Epithelial cell of proximal tubule (primary cell): ENCODE data around the gene ST6GALNAC3. TPM values are rescaled to one million over a fixed set of nuclear protein-coding genes. Genes with fewer than 3 reads are reported as not detected.

Experiments used
- DNase-seq: peaks from one replicate; pipeline ENCODE4 v3.0.0-alpha.2; 2011; ENCODE audit warnings: low read depth
- H3K4me3 ChIP-seq: 2 replicates; pipeline ENCODE4 v1.5.1; 2011; ENCODE audit warnings: low read depth, mild to moderate bottlenecking, low read length
- total RNA-seq: library from RNA; depleted of rRNA; stranded (reverse); fragments of >200 nt; gene quantifications from 2 replicates; pipeline ENCODE4 v1.2.3, GENCODE V29; 2015
- TF ChIP-seq, protein P1 (sequence below): conservative IDR thresholded peaks from 2 replicates; pipeline ENCODE4 v1.5.1; 2012; ENCODE audit warnings: low read depth, mild to moderate bottlenecking, low read length

Gene ST6GALNAC3
- total RNA-seq, 1 donor from 2014 or later = 0.75 TPM

DNA sequence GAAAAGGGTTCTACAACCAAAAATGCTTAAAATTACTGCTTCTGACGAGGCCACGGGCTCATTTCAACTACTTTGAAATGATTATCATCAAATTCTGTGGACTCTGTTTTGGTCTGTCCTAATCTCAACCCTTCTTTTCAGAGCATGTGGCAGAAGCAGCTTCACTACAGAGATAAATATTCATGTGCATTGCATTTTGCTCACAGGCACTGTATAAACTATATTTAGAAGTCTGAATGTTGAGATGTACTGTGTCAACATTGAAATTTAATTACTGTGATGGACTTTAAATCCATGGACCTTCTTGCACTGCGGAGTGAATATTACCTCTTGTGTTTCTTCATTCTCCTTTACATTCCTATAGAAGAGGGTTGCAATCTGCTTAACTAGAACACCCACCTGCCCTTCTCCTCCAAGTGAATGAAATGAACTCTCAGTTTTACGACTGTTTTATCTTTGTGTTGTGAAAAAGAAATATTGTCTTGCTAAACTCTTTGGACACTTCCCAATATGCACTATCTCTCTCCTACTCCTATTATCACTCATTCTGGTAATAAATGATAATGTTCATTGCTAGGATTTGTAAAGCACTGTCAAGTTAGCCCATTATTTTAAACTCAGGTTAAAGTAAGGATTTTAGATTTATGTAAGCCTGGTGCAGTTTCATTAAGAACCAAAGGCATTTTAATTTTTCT lies 511.6 kb downstream of the ST6GALNAC3 start:
- DNase-seq = no peak
- H3K4me3 ChIP-seq = no peak overlapping the region
- TF ChIP-seq, protein P1, sequence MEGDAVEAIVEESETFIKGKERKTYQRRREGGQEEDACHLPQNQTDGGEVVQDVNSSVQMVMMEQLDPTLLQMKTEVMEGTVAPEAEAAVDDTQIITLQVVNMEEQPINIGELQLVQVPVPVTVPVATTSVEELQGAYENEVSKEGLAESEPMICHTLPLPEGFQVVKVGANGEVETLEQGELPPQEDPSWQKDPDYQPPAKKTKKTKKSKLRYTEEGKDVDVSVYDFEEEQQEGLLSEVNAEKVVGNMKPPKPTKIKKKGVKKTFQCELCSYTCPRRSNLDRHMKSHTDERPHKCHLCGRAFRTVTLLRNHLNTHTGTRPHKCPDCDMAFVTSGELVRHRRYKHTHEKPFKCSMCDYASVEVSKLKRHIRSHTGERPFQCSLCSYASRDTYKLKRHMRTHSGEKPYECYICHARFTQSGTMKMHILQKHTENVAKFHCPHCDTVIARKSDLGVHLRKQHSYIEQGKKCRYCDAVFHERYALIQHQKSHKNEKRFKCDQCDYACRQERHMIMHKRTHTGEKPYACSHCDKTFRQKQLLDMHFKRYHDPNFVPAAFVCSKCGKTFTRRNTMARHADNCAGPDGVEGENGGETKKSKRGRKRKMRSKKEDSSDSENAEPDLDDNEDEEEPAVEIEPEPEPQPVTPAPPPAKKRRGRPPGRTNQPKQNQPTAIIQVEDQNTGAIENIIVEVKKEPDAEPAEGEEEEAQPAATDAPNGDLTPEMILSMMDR = no peak

DNA sequence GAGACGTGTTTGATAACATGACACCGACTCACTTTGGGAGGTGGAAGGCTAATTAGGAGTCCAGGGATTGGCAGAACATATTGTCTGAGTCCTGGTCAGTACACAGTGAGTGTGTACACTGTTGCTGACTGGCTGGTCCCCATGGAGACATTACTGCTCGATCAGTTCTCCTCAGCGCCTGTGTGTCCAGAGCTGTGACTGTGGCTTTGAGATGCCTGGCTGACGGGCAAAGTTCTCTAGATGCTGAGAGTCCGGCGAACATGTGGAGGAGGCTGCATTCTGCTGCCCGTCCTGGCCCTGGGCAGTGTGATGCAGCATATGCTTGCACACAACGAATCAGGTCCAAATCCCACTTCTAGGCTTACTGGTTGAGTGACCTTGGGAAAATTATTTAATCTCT lies 512.7 kb downstream of the ST6GALNAC3 start:
- TF ChIP-seq, protein P1 = no peak

DNA sequence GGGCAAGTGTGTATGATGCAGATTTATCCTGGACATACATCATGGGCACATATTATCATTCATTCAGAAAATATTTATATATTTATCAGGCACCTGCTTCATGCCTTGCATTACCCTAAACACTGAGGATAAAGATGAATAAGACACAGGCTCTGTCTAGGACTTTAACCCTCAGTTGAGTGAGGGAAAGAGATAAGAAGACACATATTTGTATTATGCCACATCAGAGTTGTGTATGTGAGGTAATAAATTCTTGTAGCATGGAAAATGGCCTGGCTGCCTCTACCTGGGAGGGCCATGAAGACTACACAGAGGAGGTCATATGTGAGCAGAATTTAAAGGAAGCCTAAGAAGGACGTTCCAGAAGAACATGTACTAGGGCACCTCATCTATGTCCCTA lies 516.9 kb downstream of the ST6GALNAC3 start:
- DNase-seq = no peak
- TF ChIP-seq, protein P1 = no peak
- no peak overlapping the region for H3K4me3 ChIP-seq

More for the DNA sequence above, 512.7 kb downstream of the ST6GALNAC3 start:
- DNase-seq = no peak
- no peak overlapping the region for H3K4me3 ChIP-seq

DNA sequence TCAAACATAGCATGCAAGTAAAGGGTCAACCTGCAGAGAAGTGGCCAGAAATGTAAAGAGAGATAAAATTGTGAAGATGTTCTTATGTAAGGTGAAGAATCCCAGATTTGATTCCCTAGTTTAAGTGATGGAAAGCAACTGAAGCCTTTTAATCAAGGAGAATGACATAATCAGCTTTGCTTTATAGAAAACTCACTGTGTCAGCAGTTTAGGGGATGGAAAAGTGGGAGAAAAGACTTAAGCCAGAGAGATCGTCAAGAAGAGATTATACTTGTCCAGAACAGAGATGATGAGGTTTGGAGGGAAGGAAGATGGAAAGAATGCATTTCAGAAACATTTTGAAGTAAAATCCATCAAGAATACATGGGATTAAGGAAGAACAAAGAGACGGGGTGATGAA lies 517.4 kb downstream of the ST6GALNAC3 start:
- no peak overlapping the region for H3K4me3 ChIP-seq
- TF ChIP-seq, protein P1 = no peak
- no peak for DNase-seq

DNA sequence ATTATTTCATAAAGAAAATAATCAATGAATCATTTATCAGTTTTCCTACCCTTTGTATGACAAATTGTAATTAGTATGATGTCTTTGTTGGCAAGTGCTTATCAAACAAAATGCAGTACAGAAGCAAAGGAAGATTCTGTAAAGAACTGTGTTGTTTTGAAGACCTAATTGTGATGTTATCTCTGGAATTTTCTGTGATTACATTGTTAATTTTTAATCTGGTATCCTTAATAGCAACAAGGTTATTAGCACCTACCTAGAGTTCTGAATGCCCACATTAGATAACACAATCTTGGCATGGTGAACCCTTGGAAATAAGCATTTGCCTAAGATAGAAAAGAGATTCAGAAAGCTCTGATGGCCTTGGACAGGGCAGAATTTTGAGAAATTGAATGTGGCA lies 518.6 kb downstream of the ST6GALNAC3 start:
- no peak for DNase-seq
- TF ChIP-seq, protein P1 = no peak
- no peak overlapping the region for H3K4me3 ChIP-seq

DNA sequence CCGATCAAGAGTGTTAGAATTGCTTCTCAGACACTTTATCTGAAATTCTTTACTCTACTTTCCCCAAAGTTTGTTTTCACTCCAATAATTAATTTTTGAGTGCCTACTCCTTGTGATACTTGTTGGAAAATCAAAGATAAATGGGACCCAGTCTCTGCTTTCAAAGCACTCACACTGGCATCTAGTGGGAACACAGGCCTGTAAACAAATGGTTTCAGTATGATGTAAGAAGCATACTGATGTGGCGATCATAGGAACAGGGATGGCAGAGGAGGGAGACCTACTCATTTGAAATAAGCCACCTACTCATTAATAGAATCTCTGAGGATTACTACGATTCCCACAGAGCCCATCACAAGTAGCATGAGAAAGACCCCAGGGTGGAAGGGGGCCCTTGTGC lies 519.1 kb downstream of the ST6GALNAC3 start:
- DNase-seq = no peak
- no peak overlapping the region for H3K4me3 ChIP-seq
- TF ChIP-seq, protein P1 = no peak

DNA sequence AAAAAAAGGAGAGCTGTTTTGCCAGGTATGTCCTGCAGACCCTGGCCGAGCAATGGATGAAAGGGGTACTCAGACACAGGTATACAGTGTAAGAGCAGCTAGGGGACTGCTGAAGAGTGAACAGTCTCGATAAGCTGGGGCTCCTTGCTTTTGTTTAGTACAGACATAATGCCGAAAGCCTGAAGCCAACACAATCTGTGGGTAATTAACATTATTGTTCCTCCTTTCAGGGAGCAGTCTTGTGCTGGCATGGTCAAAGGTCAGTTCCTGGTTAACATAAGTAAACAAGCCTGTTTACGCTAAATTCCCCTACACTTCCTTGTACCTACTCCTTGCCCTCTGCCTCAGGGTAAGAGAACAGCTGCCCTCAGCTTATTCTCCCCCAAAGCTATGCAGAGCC lies 520.5 kb downstream of the ST6GALNAC3 start:
- TF ChIP-seq, protein P1 = no peak
- DNase-seq = no peak
- H3K4me3 ChIP-seq = no peak overlapping the region
